ENCODE data around the gene LENG8.

GRCh38 chr19:54440641-54441040, 8.4 kb upstream of the LENG8 start:
- TF ChIP-seq, protein P1, sequence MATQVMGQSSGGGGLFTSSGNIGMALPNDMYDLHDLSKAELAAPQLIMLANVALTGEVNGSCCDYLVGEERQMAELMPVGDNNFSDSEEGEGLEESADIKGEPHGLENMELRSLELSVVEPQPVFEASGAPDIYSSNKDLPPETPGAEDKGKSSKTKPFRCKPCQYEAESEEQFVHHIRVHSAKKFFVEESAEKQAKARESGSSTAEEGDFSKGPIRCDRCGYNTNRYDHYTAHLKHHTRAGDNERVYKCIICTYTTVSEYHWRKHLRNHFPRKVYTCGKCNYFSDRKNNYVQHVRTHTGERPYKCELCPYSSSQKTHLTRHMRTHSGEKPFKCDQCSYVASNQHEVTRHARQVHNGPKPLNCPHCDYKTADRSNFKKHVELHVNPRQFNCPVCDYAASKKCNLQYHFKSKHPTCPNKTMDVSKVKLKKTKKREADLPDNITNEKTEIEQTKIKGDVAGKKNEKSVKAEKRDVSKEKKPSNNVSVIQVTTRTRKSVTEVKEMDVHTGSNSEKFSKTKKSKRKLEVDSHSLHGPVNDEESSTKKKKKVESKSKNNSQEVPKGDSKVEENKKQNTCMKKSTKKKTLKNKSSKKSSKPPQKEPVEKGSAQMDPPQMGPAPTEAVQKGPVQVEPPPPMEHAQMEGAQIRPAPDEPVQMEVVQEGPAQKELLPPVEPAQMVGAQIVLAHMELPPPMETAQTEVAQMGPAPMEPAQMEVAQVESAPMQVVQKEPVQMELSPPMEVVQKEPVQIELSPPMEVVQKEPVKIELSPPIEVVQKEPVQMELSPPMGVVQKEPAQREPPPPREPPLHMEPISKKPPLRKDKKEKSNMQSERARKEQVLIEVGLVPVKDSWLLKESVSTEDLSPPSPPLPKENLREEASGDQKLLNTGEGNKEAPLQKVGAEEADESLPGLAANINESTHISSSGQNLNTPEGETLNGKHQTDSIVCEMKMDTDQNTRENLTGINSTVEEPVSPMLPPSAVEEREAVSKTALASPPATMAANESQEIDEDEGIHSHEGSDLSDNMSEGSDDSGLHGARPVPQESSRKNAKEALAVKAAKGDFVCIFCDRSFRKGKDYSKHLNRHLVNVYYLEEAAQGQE (IDR thresholded peaks at IDR 0.05; ENCODE audit: low read depth), result no peak
- TF ChIP-seq EP300 (IDR thresholded peaks at IDR 0.05; ENCODE audit: borderline replicate concordance) (no peak), MAX (IDR thresholded peaks at IDR 0.05) (no peak)
